ENCODE data around the gene WWOX.

GRCh38 chr16:78946556-78946955, 847.1 kb downstream of the WWOX start:
- TF ChIP-seq PHF8 (CRISPR knock-in tag; IDR thresholded peaks at IDR 0.05) (no peak), POLR2A (IDR thresholded peaks at IDR 0.05; ENCODE audit: insufficient read depth in 1 of 2, low read depth in 2 of 2, low read length in 2 of 2) (no peak), TMF1 (CRISPR knock-in tag; IDR thresholded peaks at IDR 0.05; ENCODE audit: low read depth) (no peak), SMARCE1 (IDR thresholded peaks at IDR 0.05; ENCODE audit: borderline replicate concordance) (no peak), ZNF891 (CRISPR knock-in tag; IDR thresholded peaks at IDR 0.05) (no peak), FOXC1 (CRISPR knock-in tag; IDR thresholded peaks at IDR 0.05; ENCODE audit: borderline replicate concordance) (no peak), MLX (CRISPR knock-in tag; IDR thresholded peaks at IDR 0.05) (no peak), EZH2 (conservative IDR thresholded peaks at IDR 0.05; ENCODE audit: low read depth, low read length) (no peak), ZNF639 (CRISPR knock-in tag; conservative IDR thresholded peaks at IDR 0.05) (no peak)
